ENCODE measurements around the gene MAGI2.

MAGI2 gene

GRCh38 chr7:78167860-78168259, 1285.6 kb downstream of the MAGI2 start:
- H3K27ac ChIP-seq: no peak overlapping the region
- TF ChIP-seq, protein P1, sequence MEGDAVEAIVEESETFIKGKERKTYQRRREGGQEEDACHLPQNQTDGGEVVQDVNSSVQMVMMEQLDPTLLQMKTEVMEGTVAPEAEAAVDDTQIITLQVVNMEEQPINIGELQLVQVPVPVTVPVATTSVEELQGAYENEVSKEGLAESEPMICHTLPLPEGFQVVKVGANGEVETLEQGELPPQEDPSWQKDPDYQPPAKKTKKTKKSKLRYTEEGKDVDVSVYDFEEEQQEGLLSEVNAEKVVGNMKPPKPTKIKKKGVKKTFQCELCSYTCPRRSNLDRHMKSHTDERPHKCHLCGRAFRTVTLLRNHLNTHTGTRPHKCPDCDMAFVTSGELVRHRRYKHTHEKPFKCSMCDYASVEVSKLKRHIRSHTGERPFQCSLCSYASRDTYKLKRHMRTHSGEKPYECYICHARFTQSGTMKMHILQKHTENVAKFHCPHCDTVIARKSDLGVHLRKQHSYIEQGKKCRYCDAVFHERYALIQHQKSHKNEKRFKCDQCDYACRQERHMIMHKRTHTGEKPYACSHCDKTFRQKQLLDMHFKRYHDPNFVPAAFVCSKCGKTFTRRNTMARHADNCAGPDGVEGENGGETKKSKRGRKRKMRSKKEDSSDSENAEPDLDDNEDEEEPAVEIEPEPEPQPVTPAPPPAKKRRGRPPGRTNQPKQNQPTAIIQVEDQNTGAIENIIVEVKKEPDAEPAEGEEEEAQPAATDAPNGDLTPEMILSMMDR (conservative IDR thresholded peaks at IDR 0.05; ENCODE audit: low read depth): no peak
- ChIA-PET POLR2A (ENCODE audit: low non-redundant PET) (no interaction called here), CTCF (interaction anchor here (0.9 kb wide), 1 partner anchor 326 kb away, joined by 3 read pairs; no protein-coding TSS in a partner anchor)
- no peak for DNase-seq (ENCODE audit: low spot score)

DNA sequence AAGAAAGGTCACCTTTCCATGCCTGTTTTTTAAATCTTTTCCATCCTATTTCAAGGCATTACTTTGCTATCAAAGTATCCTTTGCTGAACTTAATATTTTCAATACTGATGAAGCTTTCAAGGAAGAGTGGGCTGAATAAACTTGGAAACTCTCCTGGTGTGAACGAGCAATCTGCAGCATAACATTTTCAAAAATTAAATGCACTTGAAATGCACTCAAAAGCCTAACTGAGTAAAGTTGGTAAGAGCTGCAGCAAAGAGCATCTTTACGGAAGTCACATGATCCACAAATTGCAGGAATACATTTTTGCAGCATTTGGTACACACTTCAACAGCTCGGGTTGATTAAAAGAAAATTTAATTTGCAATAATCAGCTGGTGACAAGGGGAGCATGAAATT, 1287.6 kb downstream of the MAGI2 start:
- TF ChIP-seq, protein P1 (conservative IDR thresholded peaks at IDR 0.05; ENCODE audit: low read depth): no peak
- ChIA-PET POLR2A (ENCODE audit: low non-redundant PET) (no interaction called here), CTCF (interaction anchor here (0.6 kb wide), 1 partner anchor 43 kb away, joined by 4 read pairs; no protein-coding TSS in a partner anchor)
- H3K27ac ChIP-seq: no peak overlapping the region
- no peak for DNase-seq (ENCODE audit: low spot score)

GRCh38 chr7:78165454-78165853, 1288.0 kb downstream of the MAGI2 start:
- CTCF ChIA-PET: interaction anchor here (0.6 kb wide), 1 partner anchor 43 kb away, joined by 4 read pairs; no protein-coding TSS in a partner anchor
- DNase-seq (ENCODE audit: low spot score): no peak
- TF ChIP-seq, protein P1 (conservative IDR thresholded peaks at IDR 0.05; ENCODE audit: low read depth): no peak
- H3K27ac ChIP-seq: no peak overlapping the region
- POLR2A ChIA-PET (ENCODE audit: low non-redundant PET): no interaction called here

DNA sequence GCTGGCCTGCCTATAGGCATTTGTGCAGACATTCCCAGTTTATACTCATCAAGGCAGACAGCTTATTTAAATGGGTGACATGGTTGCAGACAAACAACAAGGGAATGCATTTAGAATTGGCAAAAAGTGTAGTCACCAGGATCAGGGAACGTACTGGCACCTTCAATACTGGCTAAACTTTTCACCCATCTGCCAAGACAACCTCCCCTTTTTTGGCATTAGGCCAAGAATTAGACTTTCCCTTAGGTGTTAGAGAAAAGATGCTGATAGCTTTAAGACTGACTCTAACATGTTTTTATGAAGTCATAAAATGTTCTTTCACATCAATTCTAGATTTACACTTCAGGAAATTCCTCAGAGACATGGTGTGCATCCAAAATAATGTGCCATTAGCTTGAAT, 1289.0 kb downstream of the MAGI2 start:
- no peak for DNase-seq (ENCODE audit: low spot score)
- TF ChIP-seq, protein P1 (conservative IDR thresholded peaks at IDR 0.05; ENCODE audit: low read depth): no peak
- no peak overlapping the region for H3K27ac ChIP-seq
- ChIA-PET CTCF (interaction anchor here (0.6 kb wide), 2 partner anchors 9 to 709 kb away, joined by 3 read pairs; no protein-coding TSS in a partner anchor), POLR2A (ENCODE audit: low non-redundant PET) (no interaction called here)

- CTCF ChIA-PET: no interaction called here
- POLR2A ChIA-PET (ENCODE audit: low non-redundant PET): interaction anchor here (0.6 kb wide), 1 partner anchor 507 kb away, joined by 6 read pairs; no protein-coding TSS in a partner anchor
Measured at GRCh38 chr7:78161781-78162180, 1291.7 kb downstream of the MAGI2 start.

GRCh38 chr7:78159545-78159944, 1293.9 kb downstream of the MAGI2 start:
- TF ChIP-seq, protein P1 (conservative IDR thresholded peaks at IDR 0.05; ENCODE audit: low read depth): no peak
- DNase-seq (ENCODE audit: low spot score): no peak
- POLR2A ChIA-PET (ENCODE audit: low non-redundant PET): no interaction called here

More at GRCh38 chr7:78161781-78162180, 1291.7 kb downstream of the MAGI2 start:
- H3K27ac ChIP-seq: no peak overlapping the region
- no peak for DNase-seq (ENCODE audit: low spot score)
- TF ChIP-seq, protein P1 (conservative IDR thresholded peaks at IDR 0.05; ENCODE audit: low read depth): no peak

More at GRCh38 chr7:78159545-78159944, 1293.9 kb downstream of the MAGI2 start:
- CTCF ChIA-PET: interaction anchor here (0.6 kb wide), 1 partner anchor 46 kb away, joined by 3 read pairs; no protein-coding TSS in a partner anchor
- H3K27ac ChIP-seq: no peak overlapping the region
